B cell (primary cell): Measurements from ENCODE around the gene LRRC61. TPM values are rescaled to one million over a fixed set of nuclear protein-coding genes. Genes with fewer than 3 reads are reported as not detected.

Experiments used
- ATAC-seq: fragments of 200-7000 bp; cut with Tn5 transposase; one replicate; pipeline ENCODE4 v1.10.0; 2021; ENCODE audit warnings: low read depth, mild to moderate bottlenecking, moderate number of reproducible peaks, moderate library complexity
- CTCF ChIA-PET: fragments of 350-600 bp; sonication (Branson Sonifier 250); formaldehyde crosslinking; loops from one replicate; lab custom pipeline; 2021; ENCODE audit warnings: antibody characterized with exemption, inconsistent platforms; lab: Charles Lee
- POLR2A ChIA-PET: fragments of 350-600 bp; sonication (Branson Sonifier 250); formaldehyde crosslinking; loops from one replicate; lab custom pipeline; 2021; ENCODE audit warnings: antibody characterized with exemption; lab: Charles Lee
- DNase-seq: peaks from one replicate; pipeline ENCODE4 v3.0.0; 2013
- H2AFZ ChIP-seq: 2 replicates; pipeline ENCODE4 v1.6.1; 2012; ENCODE audit warnings: mild to moderate bottlenecking, low read depth, low read length; ENCODE audit not compliant: insufficient read depth, poor library complexity, severe bottlenecking
- H3K27ac ChIP-seq, 2 donors: 1 replicate in 1 of 2; 2 replicates in 1 of 2; pipeline ENCODE4 v1.5.1; 2012 to 2013; ENCODE audit warnings: low read length in 2 of 2, mild to moderate bottlenecking in 2 of 2, moderate library complexity in 1 of 2
- H3K27me3 ChIP-seq, 4 experiments: fragments of 200-600 bp in 1 of 4; sonication (generic) in 1 of 4; replicated peaks in 1 of 4; 1 replicate in 2 of 4; 2 replicates in 2 of 4; pipeline versions ENCODE4 v1.6.1 to v1.7.0; 2013 to 2016; ENCODE audit warnings: low read length in 3 of 4, mild to moderate bottlenecking in 2 of 4, mixed read lengths in 1 of 4, moderate library complexity in 1 of 4; ENCODE audit not compliant: insufficient read depth in 4 of 4, control insufficient read depth in 3 of 4; ENCODE audit errors: control extremely low read depth in 1 of 4
- H3K36me3 ChIP-seq, 2 experiments: replicated peaks in 1 of 2; 1 replicate in 1 of 2; 2 replicates in 1 of 2; pipeline versions ENCODE4 v1.6.1 to v1.7.1; 2013; ENCODE audit warnings: low read length in 1 of 2; ENCODE audit not compliant: insufficient read depth in 2 of 2, control insufficient read depth in 1 of 2; ENCODE audit errors: control extremely low read depth in 1 of 2, extremely low read depth in 1 of 2
- H3K4me1 ChIP-seq, 2 donors: fragments of 200-600 bp in 1 of 2; sonication (generic) in 1 of 2; 1 replicate in 1 of 2; 2 replicates in 1 of 2; pipeline versions ENCODE4 v1.5.1 to v1.6.1; 2013 to 2017; ENCODE audit warnings: low read length in 2 of 2; ENCODE audit not compliant: control insufficient read depth in 2 of 2, insufficient read depth in 2 of 2
- H3K4me2 ChIP-seq: replicated peaks from 2 replicates; pipeline ENCODE3; 2012; ENCODE audit warnings: mild to moderate bottlenecking, low read depth, low read length; ENCODE audit not compliant: poor library complexity, severe bottlenecking
- H3K4me3 ChIP-seq, 5 experiments: fragments of 200-600 bp in 1 of 5; sonication (generic) in 1 of 5; 1 replicate in 3 of 5; 2 replicates in 2 of 5; pipeline versions ENCODE4 v1.5.1 to v1.7.0; 2011 to 2016; ENCODE audit warnings: low read length in 4 of 5, mild to moderate bottlenecking in 4 of 5, low read depth in 2 of 5, control low read depth in 1 of 5, moderate library complexity in 1 of 5; ENCODE audit not compliant: insufficient read depth in 1 of 5; ENCODE audit errors: control extremely low read depth in 1 of 5, extremely low read depth in 1 of 5
- H3K79me2 ChIP-seq: fragments of 200-600 bp; sonication (generic); one replicate; pipeline ENCODE4 v1.6.0; 2016; ENCODE audit warnings: low read length; ENCODE audit not compliant: control insufficient read depth, insufficient read depth
- H3K9ac ChIP-seq: fragments of 200-600 bp; sonication (generic); 2 replicates; pipeline ENCODE4 v1.6.1; 2017; ENCODE audit warnings: mild to moderate bottlenecking, low read length, moderate library complexity
- H3K9me3 ChIP-seq, 3 donors: one replicate each; pipeline versions ENCODE4 v1.6.1 to v1.7.1; 2013; ENCODE audit warnings: low read length in 2 of 3; ENCODE audit not compliant: control insufficient read depth in 2 of 3, insufficient read depth in 1 of 3; ENCODE audit errors: control extremely low read depth in 1 of 3
- H4K20me1 ChIP-seq: 2 replicates; pipeline ENCODE4 v1.6.0; 2012; ENCODE audit warnings: mild to moderate bottlenecking, low read length; ENCODE audit not compliant: insufficient read depth, control insufficient read depth, poor library complexity, severe bottlenecking
- H3K27ac Mint-ChIP-seq: one replicate; pipeline ENCODE4 v1.8.0; 2021; ENCODE audit warnings: mixed read lengths
- H3K27me3 Mint-ChIP-seq: one replicate; pipeline ENCODE4 v1.8.0; 2021; ENCODE audit warnings: mixed read lengths
- H3K4me1 Mint-ChIP-seq: one replicate; pipeline ENCODE4 v1.8.0; 2021; ENCODE audit warnings: mixed read lengths
- H3K4me3 Mint-ChIP-seq: one replicate; pipeline ENCODE4 v1.8.0; 2021; ENCODE audit warnings: mixed read lengths
- H3K9me3 Mint-ChIP-seq: one replicate; pipeline ENCODE4 v1.8.0; 2022; ENCODE audit warnings: mixed read lengths; ENCODE audit not compliant: insufficient read depth
- CTCF ChIP-seq: fragments of 200-600 bp; IDR thresholded peaks from one replicate; pipeline ENCODE4 v1.8.0; 2022; ENCODE audit warnings: antibody characterized with exemption, mild to moderate bottlenecking
- EZH2 ChIP-seq: IDR thresholded peaks from 2 replicates; pipeline ENCODE4 v1.6.1; 2012; ENCODE audit warnings: borderline replicate concordance, low read depth, mild to moderate bottlenecking, moderate library complexity, low read length; ENCODE audit not compliant: insufficient read depth, poor library complexity, severe bottlenecking
- WGBS: methylation state at CpG from one replicate; pipeline ENCODE4 v1.1.5; 2013; ENCODE audit warnings: missing lambda C conversion rate; ENCODE audit not compliant: insufficient coverage; 5-methylcytosine and 5-hydroxymethylcytosine counted together
- intact Hi-C: fragments of 100-400 bp; cut with micrococcal nuclease; formaldehyde crosslinking; loops from one replicate; pipeline ENCODE4 v1.10.0; 2022
- polyA plus RNA-seq: library from polyadenylated mRNA; depleted of rRNA; stranded (reverse); fragments of >200 nt; gene quantifications from 2 replicates; pipeline ENCODE4 v1.2.3, GENCODE V29; 2012
- total RNA-seq, 2 donors: library from RNA; stranded (reverse); fragments of 120-200 nt in 1 of 2; gene quantifications; 1 replicate in 1 of 2; 2 replicates in 1 of 2; pipeline versions ENCODE4 v1.2.3 to v1.2.4, GENCODE V29; 2013 to 2022

Gene LRRC61
- total and polyA plus RNA-seq, 2 donors (not counting 1 experiment from before 2014, with no cell fraction given) = 12.8 to 12.9 TPM

- no peak overlapping the region for H3K27ac ChIP-seq
- no peaks in the 10 kb centered on the region for H4K20me1 ChIP-seq
- Mint-ChIP-seq H3K4me3 (no peak overlapping the region), H3K27ac (no peak overlapping the region), H3K27me3 (peaks cover 42% of the 10 kb centered on the region), H3K4me1 (peaks cover 18% of the 10 kb centered on the region), H3K9me3 (peaks cover 4% of the 10 kb centered on the region)
- no peak for TF ChIP-seq CTCF
- no peak for TF ChIP-seq EZH2
- POLR2A ChIA-PET = no interaction called here
- H3K9me3 ChIP-seq = peaks cover 0 to 11% (median 8%) of the 10 kb centered on the region in 3 donors
- H3K36me3 ChIP-seq = no peaks in the 10 kb centered on the region
- H3K9ac ChIP-seq = no peak overlapping the region
- H3K4me2 ChIP-seq = no peak overlapping the region
- DNase-seq (no peak), ATAC-seq (no peak)
- H3K4me3 ChIP-seq = no peak overlapping the region
- no peaks in the 10 kb centered on the region for H3K79me2 ChIP-seq
- intact Hi-C loops = no loop called here
- H3K27me3 ChIP-seq = peaks cover 0 to 28% (median 10%) of the 10 kb centered on the region in 4 experiments
- CTCF ChIA-PET = interaction anchor here (0.7 to 2.1 kb wide), 2 partner anchors 9 to 1159 kb away, joined by 4 to 8 read pairs; no protein-coding TSS in a partner anchor
- H2AFZ ChIP-seq = no peak overlapping the region
- peaks cover 12 to 15% of the 10 kb centered on the region in 2 donors for H3K4me1 ChIP-seq
These were observed 21.1 kb downstream of the LRRC61 start for GRCh38 chr7:150344299-150344698.

GRCh38 chr7:150345012-150345411 lies 21.9 kb downstream of the LRRC61 start:
- CTCF ChIA-PET = interaction anchor here (0.7 to 2.1 kb wide), 2 partner anchors 8 to 1158 kb away, joined by 4 to 8 read pairs; no protein-coding TSS in a partner anchor
- no CpG with 5 or more reads among the region's 1 CpG for WGBS
- TF ChIP-seq EZH2 (no peak), CTCF (no peak)

More at GRCh38 chr7:150345012-150345411, 21.9 kb downstream of the LRRC61 start:
- intact Hi-C loops = no loop called here
- Mint-ChIP-seq H3K27ac (no peak overlapping the region), H3K27me3 (peaks cover 37% of the 10 kb centered on the region), H3K4me3 (no peak overlapping the region), H3K4me1 (peaks cover 11% of the 10 kb centered on the region), H3K9me3 (peaks cover 4% of the 10 kb centered on the region)
- Histone ChIP-seq H3K9ac (no peak overlapping the region), H3K4me2 (no peak overlapping the region), H3K79me2 (no peaks in the 10 kb centered on the region), H3K36me3 (no peaks in the 10 kb centered on the region), H3K4me1 (peaks cover 10 to 13% of the 10 kb centered on the region in 2 donors), H2AFZ (no peak overlapping the region), H3K27me3 (peaks cover 0 to 26% (median 9%) of the 10 kb centered on the region in 4 experiments), H4K20me1 (no peaks in the 10 kb centered on the region), H3K4me3 (no peak overlapping the region), H3K9me3 (peaks cover 0 to 11% (median 8%) of the 10 kb centered on the region in 3 donors), H3K27ac (no peak overlapping the region)
- DNase-seq = no peak
- POLR2A ChIA-PET = no interaction called here
- ATAC-seq = no peak
